Astrocyte (in vitro differentiated cells and primary cell): ENCODE results near the gene SFT2D1. TPM values are rescaled to one million over a fixed set of nuclear protein-coding genes. Genes with fewer than 3 reads are reported as not detected.
"Not testable (repeated sequence)": the region's sequence is repeated elsewhere in the genome, so short reads cannot be mapped to it uniquely, and the experiment has no call there.

ENCODE experiments used
- DNase-seq: peaks from one replicate; pipeline ENCODE4 v3.0.0-alpha.2; 2010; ENCODE audit warnings: low read depth
- FAIRE-seq: peaks from 2 replicates; lab custom pipeline; 2011; peaks lifted over from hg19 to GRCh38; lab: Jason Lieb, UNC
- H2AFZ ChIP-seq: 2 replicates; pipeline ENCODE4 v1.6.0; 2012; ENCODE audit warnings: low read depth, low read length, inconsistent platforms
- H3K27ac ChIP-seq: 2 replicates; pipeline ENCODE4 v1.5.1; 2011; ENCODE audit warnings: low read depth, low read length, inconsistent platforms
- H3K27me3 ChIP-seq: 2 replicates; pipeline ENCODE4 v1.6.0; 2011; ENCODE audit warnings: low read length, inconsistent platforms; ENCODE audit not compliant: insufficient read depth
- H3K36me3 ChIP-seq: 2 replicates; pipeline ENCODE4 v1.5.1; 2011; ENCODE audit warnings: low read length, inconsistent platforms; ENCODE audit not compliant: insufficient read depth
- H3K4me1 ChIP-seq: 2 replicates; pipeline ENCODE4 v1.5.1; 2011; ENCODE audit warnings: low read length, inconsistent platforms; ENCODE audit not compliant: insufficient read depth
- H3K4me2 ChIP-seq: 2 replicates; pipeline ENCODE4 v1.6.0; 2012; ENCODE audit warnings: low read length, inconsistent platforms
- H3K4me3 ChIP-seq: 2 replicates; pipeline ENCODE4 v1.5.1; 2011; ENCODE audit warnings: low read depth, mild to moderate bottlenecking, low read length, inconsistent platforms; ENCODE audit not compliant: insufficient read depth
- H3K79me2 ChIP-seq: 2 replicates; pipeline ENCODE4 v1.6.0; 2012; ENCODE audit warnings: mild to moderate bottlenecking, low read length, inconsistent platforms; ENCODE audit not compliant: insufficient read depth
- H3K9ac ChIP-seq: 2 replicates; pipeline ENCODE4 v1.6.0; 2012; ENCODE audit warnings: mild to moderate bottlenecking, low read length, inconsistent platforms
- H3K9me3 ChIP-seq: 2 replicates; pipeline ENCODE4 v1.5.1; 2012; ENCODE audit warnings: low read depth, mild to moderate bottlenecking, low read length, inconsistent platforms; ENCODE audit not compliant: insufficient read depth
- H4K20me1 ChIP-seq: 2 replicates; pipeline ENCODE4 v1.6.0; 2012; ENCODE audit warnings: low read length, inconsistent platforms; ENCODE audit not compliant: insufficient read depth
- H3K27ac Mint-ChIP-seq: one replicate; pipeline ENCODE4 v1.8.0; 2021; ENCODE audit warnings: mild to moderate bottlenecking, mixed read lengths; ENCODE audit not compliant: unreplicated experiment
- H3K27me3 Mint-ChIP-seq: one replicate; pipeline ENCODE4 v1.8.0; 2021; ENCODE audit warnings: low read depth, mixed read lengths; ENCODE audit not compliant: unreplicated experiment
- H3K36me3 Mint-ChIP-seq: one replicate; pipeline ENCODE4 v1.8.0; 2021; ENCODE audit warnings: low read depth, mixed read lengths; ENCODE audit not compliant: unreplicated experiment
- H3K4me1 Mint-ChIP-seq: one replicate; pipeline ENCODE4 v1.8.0; 2021; ENCODE audit warnings: low read depth, mixed read lengths; ENCODE audit not compliant: unreplicated experiment
- H3K4me3 Mint-ChIP-seq: one replicate; pipeline ENCODE4 v1.8.0; 2021; ENCODE audit warnings: mild to moderate bottlenecking, moderate library complexity, mixed read lengths; ENCODE audit not compliant: unreplicated experiment
- H3K9me3 Mint-ChIP-seq: one replicate; pipeline ENCODE4 v1.8.0; 2021; ENCODE audit warnings: mild to moderate bottlenecking, mixed read lengths; ENCODE audit not compliant: unreplicated experiment
- EZH2 ChIP-seq: IDR thresholded peaks from 2 replicates; pipeline ENCODE4 v1.6.1; 2012; ENCODE audit warnings: mild to moderate bottlenecking, low read length, inconsistent platforms; ENCODE audit not compliant: insufficient read depth
- total RNA-seq: library from RNA; stranded (reverse); gene quantifications from 2 replicates; pipeline ENCODE4 v1.2.1, GENCODE V29; 2021
- TF ChIP-seq, protein P1 (sequence below): IDR thresholded peaks from 2 replicates; pipeline ENCODE4 v1.5.1; 2011; ENCODE audit warnings: low read depth, mild to moderate bottlenecking, inconsistent platforms, low read length, moderate library complexity; ENCODE audit not compliant: insufficient read depth

SFT2D1 gene
- total RNA-seq, 1 donor from 2014 or later = 63.9 TPM

- no peak overlapping the region for H3K4me3 Mint-ChIP-seq
- Histone ChIP-seq H3K27ac (no peak overlapping the region), H3K79me2 (peaks cover 4% of the 10 kb centered on the region), H3K9me3 (no peaks in the 10 kb centered on the region), H3K27me3 (peaks cover 5% of the 10 kb centered on the region), H3K36me3 (no peaks in the 10 kb centered on the region), H3K4me2 (no peak overlapping the region), H3K4me3 (no peak overlapping the region), H4K20me1 (no peaks in the 10 kb centered on the region), H2AFZ (no peak overlapping the region), H3K9ac (no peak overlapping the region), H3K4me1 (no peaks in the 10 kb centered on the region)
- H3K4me1 Mint-ChIP-seq = peaks cover 1% of the 10 kb centered on the region
- DNase-seq = no peak
- peaks cover 1% of the 10 kb centered on the region for H3K36me3 Mint-ChIP-seq
- TF ChIP-seq, protein P1, sequence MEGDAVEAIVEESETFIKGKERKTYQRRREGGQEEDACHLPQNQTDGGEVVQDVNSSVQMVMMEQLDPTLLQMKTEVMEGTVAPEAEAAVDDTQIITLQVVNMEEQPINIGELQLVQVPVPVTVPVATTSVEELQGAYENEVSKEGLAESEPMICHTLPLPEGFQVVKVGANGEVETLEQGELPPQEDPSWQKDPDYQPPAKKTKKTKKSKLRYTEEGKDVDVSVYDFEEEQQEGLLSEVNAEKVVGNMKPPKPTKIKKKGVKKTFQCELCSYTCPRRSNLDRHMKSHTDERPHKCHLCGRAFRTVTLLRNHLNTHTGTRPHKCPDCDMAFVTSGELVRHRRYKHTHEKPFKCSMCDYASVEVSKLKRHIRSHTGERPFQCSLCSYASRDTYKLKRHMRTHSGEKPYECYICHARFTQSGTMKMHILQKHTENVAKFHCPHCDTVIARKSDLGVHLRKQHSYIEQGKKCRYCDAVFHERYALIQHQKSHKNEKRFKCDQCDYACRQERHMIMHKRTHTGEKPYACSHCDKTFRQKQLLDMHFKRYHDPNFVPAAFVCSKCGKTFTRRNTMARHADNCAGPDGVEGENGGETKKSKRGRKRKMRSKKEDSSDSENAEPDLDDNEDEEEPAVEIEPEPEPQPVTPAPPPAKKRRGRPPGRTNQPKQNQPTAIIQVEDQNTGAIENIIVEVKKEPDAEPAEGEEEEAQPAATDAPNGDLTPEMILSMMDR = no peak
- no peak for TF ChIP-seq EZH2
- no peak overlapping the region for H3K27ac Mint-ChIP-seq
- no peak for FAIRE-seq
- peaks cover 20% of the 10 kb centered on the region for H3K27me3 Mint-ChIP-seq
- H3K9me3 Mint-ChIP-seq = no peaks in the 10 kb centered on the region
Measured at GRCh38 chr6:166386111-166386510, 43.8 kb upstream of the SFT2D1 start.

DNA sequence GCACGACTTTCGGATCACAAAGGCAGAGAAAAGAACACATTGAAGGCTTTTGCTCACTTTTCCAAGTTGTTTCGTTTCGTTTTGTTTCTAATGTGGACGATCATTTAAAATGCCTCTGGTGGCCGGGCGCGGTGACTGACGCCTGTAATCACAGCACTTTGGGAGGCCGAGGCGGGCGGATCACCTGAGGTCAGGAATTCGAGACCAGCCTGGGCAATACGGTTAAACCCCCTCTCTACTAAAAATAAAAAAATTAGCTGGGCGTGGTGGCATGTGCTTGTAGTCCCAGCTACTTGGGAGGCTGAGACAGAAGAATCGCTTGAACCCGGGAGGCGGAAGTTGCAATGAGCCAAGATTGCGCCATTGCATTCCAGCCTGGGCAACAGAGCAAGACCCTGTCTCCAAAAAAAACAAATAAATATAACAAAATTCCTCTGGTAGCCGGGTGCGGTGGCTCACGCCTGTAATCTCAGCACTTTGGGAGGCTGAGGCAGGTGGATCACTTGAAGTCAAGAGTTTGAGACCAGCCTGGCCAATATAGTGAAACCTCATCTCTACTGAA lies 41.5 kb upstream of the SFT2D1 start:
- H3K9me3 Mint-ChIP-seq, H3K4me1 ChIP-seq, FAIRE-seq, H3K4me1 Mint-ChIP-seq, DNase-seq, H3K9me3 ChIP-seq, H3K36me3 ChIP-seq, H4K20me1 ChIP-seq, H3K36me3 Mint-ChIP-seq, H3K27me3 Mint-ChIP-seq, H3K79me2 ChIP-seq, H3K27me3 ChIP-seq: not testable (repeated sequence)
- TF ChIP-seq, protein P1 = peak; percentile 7
- H3K27ac ChIP-seq = peak overlapping the region; percentile 86
- peak overlapping the region; percentile 100 for H3K4me2 ChIP-seq
- H3K4me3 ChIP-seq = peak overlapping the region; percentile 97
- peak overlapping the region; percentile 87 for H3K9ac ChIP-seq
- Mint-ChIP-seq H3K27ac (peak overlapping the region; percentile 86), H3K4me3 (peak overlapping the region; percentile 86)
- H2AFZ ChIP-seq = peak overlapping the region; percentile 94
